BLaER1 (cell line): ENCODE measurements around the gene SOX8.
"Not testable (repeated sequence)": the region's sequence is repeated elsewhere in the genome, so short reads cannot be mapped to it uniquely, and the experiment has no call there.

Source experiments
- H3K27ac ChIP-seq: shearing (Covaris generic); formaldehyde crosslinking; 2 replicates; pipeline ENCODE4 v1.8.1; 2022
- H3K27me3 ChIP-seq: shearing (Covaris generic); formaldehyde crosslinking; 2 replicates; pipeline ENCODE4 v1.8.1; 2022
- H3K36me3 ChIP-seq: shearing (Covaris generic); formaldehyde crosslinking; 2 replicates; pipeline ENCODE4 v1.8.1; 2022
- H3K4me1 ChIP-seq: shearing (Covaris generic); formaldehyde crosslinking; 2 replicates; pipeline ENCODE4 v1.8.1; 2022
- H3K4me2 ChIP-seq: shearing (Covaris generic); formaldehyde crosslinking; 2 replicates; pipeline ENCODE4 v1.8.1; 2022
- H3K4me3 ChIP-seq: shearing (Covaris generic); formaldehyde crosslinking; 2 replicates; pipeline ENCODE4 v1.8.1; 2022
- H3K9ac ChIP-seq: shearing (Covaris generic); formaldehyde crosslinking; 2 replicates; pipeline ENCODE4 v1.8.1; 2022
- H3K9me3 ChIP-seq: shearing (Covaris generic); formaldehyde crosslinking; 2 replicates; pipeline ENCODE4 v1.8.1; 2022
- H4K20me1 ChIP-seq: shearing (Covaris generic); formaldehyde crosslinking; 2 replicates; pipeline ENCODE4 v1.8.1; 2022
- Cebpa-rat ChIP-seq: shearing (Covaris generic); IDR thresholded peaks from 2 replicates; pipeline ENCODE4 v1.8.1; 2022

SOX8 gene

DNA sequence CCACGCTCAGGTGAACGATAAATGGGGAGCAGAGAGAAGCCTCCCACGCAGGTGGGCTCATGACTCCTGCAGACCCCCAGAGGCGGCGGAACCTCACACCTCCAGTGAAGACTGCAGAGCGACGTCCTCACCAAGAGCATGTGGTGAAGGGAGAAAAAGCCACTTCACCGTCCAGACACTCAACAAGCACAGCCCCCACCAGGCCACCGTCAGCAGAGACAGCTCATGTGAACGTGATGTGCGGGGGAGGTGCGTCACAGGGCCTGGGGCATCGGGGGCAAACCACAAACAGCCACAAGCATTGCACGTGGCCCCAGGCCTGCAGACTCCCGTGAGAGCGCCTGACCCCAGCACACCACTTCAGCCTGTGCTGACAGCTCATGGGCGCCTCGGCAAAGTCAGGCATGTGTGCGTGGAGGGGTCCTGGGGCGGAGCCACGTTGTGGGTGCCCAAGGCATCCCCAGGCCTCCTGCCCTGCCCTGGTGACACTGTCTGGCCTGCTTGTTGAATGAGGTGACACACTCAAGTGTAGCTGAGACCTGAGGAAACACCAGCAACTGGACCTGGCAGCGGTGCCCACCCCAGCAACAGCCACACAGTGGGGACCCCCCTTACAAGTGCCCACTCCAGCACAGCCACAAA, 29.8 kb upstream of the SOX8 start:
- Histone ChIP-seq H3K9me3 (no peaks in the 10 kb centered on the region), H3K27ac (0 out of 2 replicates have a peak overlapping the region, but pooled peaks have one; percentile 38), H3K4me3 (no peak overlapping the region), H3K9ac (no peak overlapping the region), H3K27me3 (no peaks in the 10 kb centered on the region), H4K20me1 (peaks cover 61% of the 10 kb centered on the region; the same call in 1 of the 2 replicates), H3K4me1 (peaks cover 13% of the 10 kb centered on the region), H3K36me3 (peaks cover 50% of the 10 kb centered on the region), H3K4me2 (peak overlapping the region; percentile 59)
- no peak for TF ChIP-seq Cebpa-rat

DNA sequence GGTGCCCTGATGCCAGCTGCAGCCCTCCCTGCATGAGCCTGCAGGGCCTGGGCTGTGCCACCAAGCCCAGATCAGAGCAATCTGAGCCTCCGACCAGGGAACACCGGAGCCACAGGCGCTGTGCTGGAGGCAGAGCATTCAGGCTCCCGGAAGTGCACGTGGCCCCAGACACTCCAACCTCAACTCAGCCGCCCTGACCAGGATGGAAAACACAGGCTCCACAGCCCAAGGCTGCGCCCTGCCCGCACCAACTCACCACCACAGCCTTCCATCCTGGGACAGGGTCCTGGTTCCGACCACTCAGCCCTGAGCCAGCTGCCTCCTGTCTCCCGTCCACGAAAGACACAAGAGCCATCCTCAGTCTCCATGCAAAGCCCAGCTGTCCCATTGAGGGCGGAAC, 29.2 kb upstream of the SOX8 start:
- no peak overlapping the region for H3K4me3 ChIP-seq
- 0 out of 2 replicates have a peak overlapping the region, but pooled peaks have one; percentile 38 for H3K27ac ChIP-seq
- peak overlapping the region; percentile 59 for H3K4me2 ChIP-seq
- peaks cover 45% of the 10 kb centered on the region for H3K36me3 ChIP-seq
- H3K9ac ChIP-seq: no peak overlapping the region
- H4K20me1 ChIP-seq: peaks cover 57% of the 10 kb centered on the region; the same call in 1 of the 2 replicates
- H3K4me1 ChIP-seq: peaks cover 13% of the 10 kb centered on the region
- no peaks in the 10 kb centered on the region for H3K27me3 ChIP-seq
- TF ChIP-seq Cebpa-rat: no peak
- H3K9me3 ChIP-seq: no peaks in the 10 kb centered on the region

DNA sequence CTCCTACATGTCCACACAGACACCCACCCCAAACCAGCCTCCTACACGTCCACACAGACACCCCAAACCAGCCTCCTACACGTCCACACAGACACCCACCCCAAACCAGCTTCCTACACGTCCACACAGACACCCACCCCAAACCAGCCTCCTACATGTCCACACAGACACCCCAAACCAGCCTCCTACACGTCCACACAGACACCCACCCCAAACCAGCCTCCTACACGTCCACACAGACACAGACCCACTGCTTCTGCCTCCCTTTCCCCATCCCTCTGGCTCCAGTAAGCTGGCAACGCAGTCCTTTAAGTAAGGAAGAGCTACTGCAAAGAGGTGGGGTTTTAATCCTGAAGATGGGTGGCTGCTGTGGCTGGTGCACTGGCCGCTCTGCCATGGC, 27.8 kb upstream of the SOX8 start:
- H3K36me3 ChIP-seq: peaks cover 37% of the 10 kb centered on the region
- H3K4me2 ChIP-seq, H3K4me3 ChIP-seq, H3K9me3 ChIP-seq, H3K27me3 ChIP-seq, H3K27ac ChIP-seq, H3K9ac ChIP-seq: not testable (repeated sequence)
- peaks cover 57% of the 10 kb centered on the region for H4K20me1 ChIP-seq
- H3K4me1 ChIP-seq: peaks cover 13% of the 10 kb centered on the region

- peaks cover 13% of the 10 kb centered on the region for H3K4me1 ChIP-seq
- H3K36me3 ChIP-seq: peaks cover 34% of the 10 kb centered on the region
- not testable (repeated sequence) for H3K27ac ChIP-seq, H3K9ac ChIP-seq, H3K4me3 ChIP-seq, H3K27me3 ChIP-seq, H3K9me3 ChIP-seq, H3K4me2 ChIP-seq
- H4K20me1 ChIP-seq: peaks cover 59% of the 10 kb centered on the region
Measured at GRCh38 chr16:955766-956165, 25.8 kb upstream of the SOX8 start.

DNA sequence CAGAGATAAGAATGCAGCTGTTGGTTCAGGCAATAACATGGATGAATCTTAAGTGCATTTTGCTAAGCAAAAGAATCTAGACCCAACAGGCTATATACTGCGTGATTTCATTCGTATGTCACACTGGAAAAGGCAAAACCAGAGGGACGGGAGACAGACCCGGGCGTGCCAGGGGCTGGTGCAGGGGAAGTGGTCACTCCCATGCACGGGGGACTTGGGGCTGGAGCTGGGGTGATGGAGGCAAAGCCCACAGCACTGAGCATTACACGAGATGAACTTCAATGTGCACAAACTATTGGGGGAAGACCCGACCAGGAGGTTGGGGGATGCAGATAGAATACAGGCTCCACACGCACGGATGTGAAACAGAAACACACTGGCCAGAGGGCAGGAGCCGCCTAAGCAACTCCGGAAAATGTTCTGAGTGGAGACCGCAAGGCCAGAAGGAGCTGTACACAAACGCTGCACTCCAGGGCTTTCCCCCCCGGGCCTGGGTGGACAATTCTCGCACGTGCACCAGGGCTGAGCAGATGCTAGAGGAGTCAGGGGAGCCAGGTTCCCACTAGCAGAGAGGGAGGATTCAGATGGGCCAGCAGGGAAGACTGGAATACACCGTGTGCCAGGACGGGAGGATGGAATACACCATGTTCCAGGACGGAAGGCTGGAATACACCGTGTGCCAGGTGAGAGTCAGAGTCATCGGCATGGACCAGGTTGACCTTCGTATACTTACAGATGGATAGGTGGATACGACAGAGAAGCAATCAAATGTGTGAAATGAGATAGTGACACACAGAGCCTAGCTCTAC, 22.1 kb upstream of the SOX8 start:
- H4K20me1 ChIP-seq: peaks cover 45% of the 10 kb centered on the region
- no peak for TF ChIP-seq Cebpa-rat

GRCh38 chr16:962366-962765, 19.2 kb upstream of the SOX8 start:
- TF ChIP-seq Cebpa-rat: no peak
- no peak overlapping the region for H3K9ac ChIP-seq
- H4K20me1 ChIP-seq: peaks cover 28% of the 10 kb centered on the region
- H3K9me3 ChIP-seq: peaks cover 13% of the 10 kb centered on the region; the same call in 1 of the 2 replicates
- peaks cover 27% of the 10 kb centered on the region for H3K4me1 ChIP-seq
- peaks cover 26% of the 10 kb centered on the region for H3K36me3 ChIP-seq
- no peak overlapping the region for H3K4me3 ChIP-seq
- no peak overlapping the region for H3K27ac ChIP-seq
- no peak overlapping the region for H3K4me2 ChIP-seq
- H3K27me3 ChIP-seq: no peaks in the 10 kb centered on the region

More for the DNA sequence above, 22.1 kb upstream of the SOX8 start:
- H3K4me3 ChIP-seq: no peak overlapping the region
- H3K9me3 ChIP-seq: no peaks in the 10 kb centered on the region
- H3K27ac ChIP-seq: no peak overlapping the region
- H3K4me1 ChIP-seq: peaks cover 17% of the 10 kb centered on the region
- H3K9ac ChIP-seq: 0 out of 2 replicates have a peak overlapping the region, but pooled peaks have one; percentile 8
- no peaks in the 10 kb centered on the region for H3K27me3 ChIP-seq
- H3K4me2 ChIP-seq: no peak overlapping the region
- H3K36me3 ChIP-seq: peaks cover 10% of the 10 kb centered on the region; the same call in 1 of the 2 replicates

DNA sequence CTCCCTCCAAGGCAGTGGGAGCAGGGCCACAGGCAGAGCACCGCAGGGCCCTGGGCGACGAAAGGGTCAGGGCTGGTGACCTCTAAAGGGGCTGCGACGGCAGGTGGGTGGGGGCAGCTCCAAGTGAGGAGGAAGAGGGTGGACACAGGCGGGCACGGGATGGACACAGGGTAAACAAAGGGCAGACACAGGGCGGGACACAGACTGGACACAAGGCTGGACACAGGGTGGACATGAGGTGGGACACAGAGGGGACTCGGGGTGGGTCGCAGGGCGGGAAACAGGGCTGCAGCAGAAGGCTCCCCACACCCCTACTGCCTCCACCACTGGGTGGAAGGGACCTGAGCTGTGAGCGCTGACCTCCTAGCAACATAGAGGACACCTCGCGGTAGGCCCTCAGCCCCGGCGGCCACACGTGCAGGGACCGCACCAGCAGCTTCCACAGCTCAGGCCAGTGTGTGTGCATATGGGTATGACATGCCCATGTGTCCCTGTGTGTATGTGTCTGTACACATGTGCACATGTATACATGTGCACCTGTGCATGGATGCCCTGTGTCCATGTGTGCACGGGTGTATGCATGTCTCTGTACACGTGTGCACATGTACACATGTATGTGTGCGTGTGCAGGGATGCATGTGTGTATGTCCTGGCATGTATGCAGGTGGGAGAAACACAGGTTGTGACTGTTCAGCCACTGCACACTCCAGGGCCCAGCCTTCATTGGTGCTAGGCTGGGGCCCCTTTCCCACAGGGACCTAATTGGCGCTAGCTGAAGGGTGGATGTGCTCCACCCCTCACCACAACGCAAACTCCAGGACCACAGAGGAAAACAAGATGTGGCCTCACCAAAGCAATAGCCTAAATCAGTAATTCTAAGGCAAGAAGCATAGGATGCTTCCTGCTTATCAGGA, 18.4 kb upstream of the SOX8 start:
- Histone ChIP-seq H3K4me3 (peak overlapping the region; percentile 53; the same call in 1 of the 2 replicates), H3K4me2 (peak overlapping the region; percentile 89), H3K9me3 (peaks cover 13% of the 10 kb centered on the region; the same call in 1 of the 2 replicates), H3K27me3 (no peaks in the 10 kb centered on the region), H3K9ac (peak overlapping the region; percentile 68; the same call in 1 of the 2 replicates), H3K36me3 (peaks cover 33% of the 10 kb centered on the region), H3K4me1 (peaks cover 30% of the 10 kb centered on the region), H4K20me1 (peaks cover 30% of the 10 kb centered on the region), H3K27ac (peak overlapping the region; percentile 69; the same call in 1 of the 2 replicates)
- no peak for TF ChIP-seq Cebpa-rat

DNA sequence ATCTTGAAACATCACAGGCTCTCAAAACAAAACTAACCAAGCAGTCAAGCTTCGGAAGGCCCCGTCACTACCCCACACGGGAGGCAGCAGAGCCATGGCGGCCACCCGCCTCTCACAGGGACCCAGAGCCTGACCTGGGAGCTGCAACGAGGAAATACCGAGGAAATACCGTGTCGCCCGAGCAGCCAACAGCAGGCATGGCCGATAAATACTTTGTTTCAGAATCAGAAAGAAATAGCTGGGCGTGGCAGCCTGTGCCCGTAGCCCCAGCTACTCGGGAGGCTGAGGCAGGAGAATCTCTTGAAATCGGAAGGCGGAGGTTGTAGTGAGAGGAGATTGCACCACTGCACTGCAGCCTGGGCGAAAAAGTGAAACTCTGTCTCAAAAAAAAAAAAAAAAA, 17.7 kb upstream of the SOX8 start:
- Histone ChIP-seq H3K27me3 (no peaks in the 10 kb centered on the region), H3K4me3 (peak overlapping the region; percentile 53), H3K27ac (peak overlapping the region; percentile 69)

More for the DNA sequence above, 17.7 kb upstream of the SOX8 start:
- H3K4me2 ChIP-seq: peak overlapping the region; percentile 89
- peaks cover 37% of the 10 kb centered on the region for H3K4me1 ChIP-seq
- no peak for TF ChIP-seq Cebpa-rat
- H4K20me1 ChIP-seq: peaks cover 31% of the 10 kb centered on the region
- peaks cover 13% of the 10 kb centered on the region; the same call in 1 of the 2 replicates for H3K9me3 ChIP-seq
- peak overlapping the region; percentile 68 for H3K9ac ChIP-seq
- peaks cover 33% of the 10 kb centered on the region for H3K36me3 ChIP-seq
